GM12891 (cell line): ENCODE results near the gene ZGLP1.
A peak's percentile ranks its signal among the peaks of the same experiment; 100 is the strongest.

Source experiments
- POLR2A ChIP-seq: IDR thresholded peaks from 2 replicates; pipeline ENCODE4 v1.6.1; 2011; ENCODE audit warnings: low read depth, low read length, control low read depth
- POLR2AphosphoS5 ChIP-seq: IDR thresholded peaks from 2 replicates; pipeline ENCODE4 v1.6.1; 2011; ENCODE audit warnings: low read depth, low read length, control low read depth
- TAF1 ChIP-seq: IDR thresholded peaks from 2 replicates; pipeline ENCODE4 v1.6.1; 2011; ENCODE audit warnings: low read depth, low read length, control low read depth

GRCh38 chr19:10339380-10339960 lies 29.9 kb upstream of the ZGLP1 start, which contains the start of gene ICAM3:
- TF ChIP-seq POLR2AphosphoS5 (no peak), POLR2A (peak; percentile 37; the same call in 1 of the 2 replicates), TAF1 (no peak; the same call in 1 of the 2 replicates)
